Thyroid gland (tissue), 4 donors: ENCODE results near the gene FECH.

Experiments used
- CTCF ChIP-seq, 6 experiments: fragments of 200-600 bp in 3 of 6; fragments of 450-650 bp in 3 of 6; sonication (generic) in 3 of 6; IDR thresholded peaks; one replicate each; pipeline ENCODE4 v1.5.1; 2016 to 2019; ENCODE audit warnings: antibody characterized with exemption in 6 of 6, mild to moderate bottlenecking in 2 of 6, inconsistent platforms in 1 of 6, moderate library complexity in 1 of 6
- POLR2A ChIP-seq, 2 donors: fragments of 450-650 bp; IDR thresholded peaks; one replicate each; pipeline ENCODE4 v1.6.1; 2017; ENCODE audit warnings: antibody characterized with exemption in 2 of 2, mild to moderate bottlenecking in 2 of 2, moderate library complexity in 1 of 2

GRCh38 chr18:57583297-57583835 is 3.1 kb downstream of the FECH start:
- TF ChIP-seq POLR2A (IDR thresholded peaks at IDR 0.05) (no peak), CTCF (IDR thresholded peaks at IDR 0.05) (no peak)
